Measurements from ENCODE around the gene TADA2A. TPM values are rescaled to one million over a fixed set of nuclear protein-coding genes. Genes with fewer than 3 reads are reported as not detected.

The TADA2A gene
- total RNA-seq, 2 donors from 2014 or later: 26.9 to 31.6 TPM

- H3K27me3 Mint-ChIP-seq (ENCODE audit: insufficient read depth): no peaks in the 10 kb centered on the region
- Histone ChIP-seq H3K9me3 (ENCODE audit: control insufficient read depth, low read length) (no peaks in the 10 kb centered on the region), H3K4me1 (ENCODE audit: control insufficient read depth, insufficient read depth, low read length) (peaks cover 5% of the 10 kb centered on the region), H3K4me3 (ENCODE audit: low read length) (no peak overlapping the region), H3K9ac (ENCODE audit: extremely low read depth, low read length, poor library complexity, severe bottlenecking) (no peak overlapping the region), H3K27ac (ENCODE audit: low read depth, low read length) (no peak overlapping the region), H3K36me3 (ENCODE audit: control insufficient read depth, insufficient read depth, low read length) (peaks cover 71% of the 10 kb centered on the region), H3K27me3 (ENCODE audit: control insufficient read depth, insufficient read depth, low read length, poor library complexity, severe bottlenecking) (no peaks in the 10 kb centered on the region)
- H3K4me3 Mint-ChIP-seq: no peak overlapping the region
- no peak for TF ChIP-seq CTCF (conservative IDR thresholded peaks at IDR 0.05)
- H3K9me3 Mint-ChIP-seq: no peaks in the 10 kb centered on the region
- WGBS, 2 experiments (ENCODE audit: insufficient coverage in 1 of 2, insufficient read length in 1 of 2): 100% methylated on average over 1 of the region's 1 CpG; no CpG with 5 or more reads in 1 of the 2 experiments
- H3K27ac Mint-ChIP-seq: no peak overlapping the region
- DNase-seq: no peak
- H3K4me1 Mint-ChIP-seq: peaks cover 12% of the 10 kb centered on the region
- H3K36me3 Mint-ChIP-seq (ENCODE audit: low read depth): peaks cover 75% of the 10 kb centered on the region
These were observed 22.8 kb downstream of the TADA2A start for GRCh38 chr17:37429453-37429852.

- DNase-seq: no peak
- Histone ChIP-seq H3K4me3 (ENCODE audit: low read length) (no peak overlapping the region), H3K9ac (ENCODE audit: extremely low read depth, low read length, poor library complexity, severe bottlenecking) (no peak overlapping the region), H3K9me3 (ENCODE audit: control insufficient read depth, low read length) (no peaks in the 10 kb centered on the region), H3K4me1 (ENCODE audit: control insufficient read depth, insufficient read depth, low read length) (peaks cover 5% of the 10 kb centered on the region), H3K27me3 (ENCODE audit: control insufficient read depth, insufficient read depth, low read length, poor library complexity, severe bottlenecking) (no peaks in the 10 kb centered on the region), H3K36me3 (ENCODE audit: control insufficient read depth, insufficient read depth, low read length) (peaks cover 64% of the 10 kb centered on the region), H3K27ac (ENCODE audit: low read depth, low read length) (no peak overlapping the region)
- TF ChIP-seq CTCF (conservative IDR thresholded peaks at IDR 0.05): no peak
- Mint-ChIP-seq H3K4me1 (peaks cover 12% of the 10 kb centered on the region), H3K4me3 (no peak overlapping the region), H3K27ac (peak overlapping the region; percentile 4), H3K27me3 (ENCODE audit: insufficient read depth) (no peaks in the 10 kb centered on the region), H3K9me3 (no peaks in the 10 kb centered on the region), H3K36me3 (ENCODE audit: low read depth) (peaks cover 72% of the 10 kb centered on the region)
- WGBS, 2 experiments (ENCODE audit: insufficient coverage in 1 of 2, insufficient read length in 1 of 2): 55 to 67% methylated on average over 1 of the region's 1 CpG
These were observed 23.5 kb downstream of the TADA2A start for GRCh38 chr17:37430051-37430627.

- no peak for TF ChIP-seq CTCF (conservative IDR thresholded peaks at IDR 0.05)
- no peak overlapping the region for H3K4me3 ChIP-seq (ENCODE audit: low read length)
- H3K9me3 ChIP-seq (ENCODE audit: control insufficient read depth, low read length): no peaks in the 10 kb centered on the region
- H3K27ac ChIP-seq (ENCODE audit: low read depth, low read length): no peak overlapping the region
- Mint-ChIP-seq H3K4me3 (no peak overlapping the region), H3K9me3 (no peaks in the 10 kb centered on the region), H3K27me3 (ENCODE audit: insufficient read depth) (no peaks in the 10 kb centered on the region), H3K4me1 (peaks cover 12% of the 10 kb centered on the region), H3K36me3 (ENCODE audit: low read depth) (peaks cover 56% of the 10 kb centered on the region), H3K27ac (no peak overlapping the region)
- no peak overlapping the region for H3K9ac ChIP-seq (ENCODE audit: extremely low read depth, low read length, poor library complexity, severe bottlenecking)
- WGBS, 2 experiments (ENCODE audit: insufficient coverage in 1 of 2, insufficient read length in 1 of 2): 100% methylated on average over 2 of the region's 2 CpGs
- no peaks in the 10 kb centered on the region for H3K27me3 ChIP-seq (ENCODE audit: control insufficient read depth, insufficient read depth, low read length, poor library complexity, severe bottlenecking)
- DNase-seq: no peak
- H3K4me1 ChIP-seq (ENCODE audit: control insufficient read depth, insufficient read depth, low read length): peaks cover 5% of the 10 kb centered on the region
- H3K36me3 ChIP-seq (ENCODE audit: control insufficient read depth, insufficient read depth, low read length): peaks cover 52% of the 10 kb centered on the region
These were observed 26.0 kb downstream of the TADA2A start for GRCh38 chr17:37432671-37433070.
